Sigmoid colon (tissue), 4 donors: ENCODE results near the gene NR6A1.

Source experiments
- EP300 ChIP-seq, 4 donors: sonication (generic); formaldehyde crosslinking; IDR thresholded peaks; one replicate each; pipeline ENCODE4 v1.6.1; 2017; ENCODE audit warnings: antibody characterized with exemption in 4 of 4
- TF ChIP-seq, protein P1 (sequence below), 4 experiments: fragments of 450-650 bp in 3 of 4; fragments of 200-600 bp in 1 of 4; IDR thresholded peaks; one replicate each; pipeline ENCODE4 v1.5.1; 2016 to 2019; ENCODE audit warnings: antibody characterized with exemption in 4 of 4, mild to moderate bottlenecking in 3 of 4, moderate library complexity in 2 of 4

DNA sequence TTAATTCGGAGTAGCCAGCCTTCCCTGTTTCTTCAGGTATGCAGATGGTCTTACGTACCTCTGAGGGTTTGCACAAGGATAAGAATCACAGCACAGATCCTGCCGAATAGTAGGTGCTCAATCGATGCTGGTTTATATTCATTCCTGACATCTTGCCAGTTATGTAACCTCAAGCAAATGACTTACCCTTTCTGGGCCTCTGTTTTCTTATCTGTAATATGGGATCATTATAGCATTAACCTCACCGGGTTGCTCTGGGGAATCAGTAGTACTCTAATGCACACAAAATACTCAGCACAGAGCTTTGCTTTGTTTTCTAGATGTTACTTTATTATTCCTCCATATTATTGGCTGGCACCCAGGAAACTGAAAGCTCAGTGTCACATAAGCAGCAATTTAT is 256.2 kb downstream of the NR6A1 start:
- TF ChIP-seq, protein P1, sequence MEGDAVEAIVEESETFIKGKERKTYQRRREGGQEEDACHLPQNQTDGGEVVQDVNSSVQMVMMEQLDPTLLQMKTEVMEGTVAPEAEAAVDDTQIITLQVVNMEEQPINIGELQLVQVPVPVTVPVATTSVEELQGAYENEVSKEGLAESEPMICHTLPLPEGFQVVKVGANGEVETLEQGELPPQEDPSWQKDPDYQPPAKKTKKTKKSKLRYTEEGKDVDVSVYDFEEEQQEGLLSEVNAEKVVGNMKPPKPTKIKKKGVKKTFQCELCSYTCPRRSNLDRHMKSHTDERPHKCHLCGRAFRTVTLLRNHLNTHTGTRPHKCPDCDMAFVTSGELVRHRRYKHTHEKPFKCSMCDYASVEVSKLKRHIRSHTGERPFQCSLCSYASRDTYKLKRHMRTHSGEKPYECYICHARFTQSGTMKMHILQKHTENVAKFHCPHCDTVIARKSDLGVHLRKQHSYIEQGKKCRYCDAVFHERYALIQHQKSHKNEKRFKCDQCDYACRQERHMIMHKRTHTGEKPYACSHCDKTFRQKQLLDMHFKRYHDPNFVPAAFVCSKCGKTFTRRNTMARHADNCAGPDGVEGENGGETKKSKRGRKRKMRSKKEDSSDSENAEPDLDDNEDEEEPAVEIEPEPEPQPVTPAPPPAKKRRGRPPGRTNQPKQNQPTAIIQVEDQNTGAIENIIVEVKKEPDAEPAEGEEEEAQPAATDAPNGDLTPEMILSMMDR (IDR thresholded peaks at IDR 0.05) = no peak
- no peak for TF ChIP-seq EP300 (IDR thresholded peaks at IDR 0.05)
